GM19468 (cell line): Measurements from ENCODE around the gene KRT32.

ENCODE experiments used
- ATAC-seq: cut with Tn5 transposase; IDR thresholded peaks from one replicate; pipeline ENCODE4 v1.9.1; 2021; ENCODE audit warnings: mild to moderate bottlenecking, moderate library complexity, moderate number of reproducible peaks; ENCODE audit not compliant: unreplicated experiment; ENCODE audit errors: extremely low read depth

Gene KRT32

GRCh38 chr17:41494524-41494923 lies 27.3 kb upstream of the KRT32 start:
- ATAC-seq = no peak

GRCh38 chr17:41492771-41493170 lies 25.6 kb upstream of the KRT32 start:
- no peak for ATAC-seq

GRCh38 chr17:41492351-41492750 lies 25.2 kb upstream of the KRT32 start:
- no peak for ATAC-seq

- no peak for ATAC-seq
Measured at GRCh38 chr17:41491476-41491875, 24.3 kb upstream of the KRT32 start.

- no peak for ATAC-seq
Measured at GRCh38 chr17:41490000-41490990, 23.1 kb upstream of the KRT32 start.

- no peak for ATAC-seq
Measured at GRCh38 chr17:41489531-41489930, 22.3 kb upstream of the KRT32 start, which contains the start of gene KRT36. Gene KRT36 (minus strand): TSS chr17:41489910. CDS start chr17:41489864, 46 bp downstream.

GRCh38 chr17:41486809-41487530 lies 19.8 kb upstream of the KRT32 start:
- ATAC-seq = no peak

- no peak for ATAC-seq
Measured at GRCh38 chr17:41486316-41486715, 19.1 kb upstream of the KRT32 start.

- ATAC-seq = no peak
Measured at GRCh38 chr17:41484920-41485904, 18.0 kb upstream of the KRT32 start.

- ATAC-seq = no peak
Measured at GRCh38 chr17:41483991-41484826, 17.0 kb upstream of the KRT32 start.

- no peak for ATAC-seq
Measured at GRCh38 chr17:41483531-41483930, 16.3 kb upstream of the KRT32 start.

GRCh38 chr17:41481036-41481435 lies 13.8 kb upstream of the KRT32 start, which contains the start of gene KRT35:
Gene KRT35 (minus strand): TSS chr17:41481151. CDS start chr17:41481097, 54 bp downstream.
- no peak for ATAC-seq

GRCh38 chr17:41480581-41480980 lies 13.4 kb upstream of the KRT32 start:
- ATAC-seq = no peak

GRCh38 chr17:41480136-41480535 lies 12.9 kb upstream of the KRT32 start:
- ATAC-seq = no peak

GRCh38 chr17:41478237-41478636 lies 11.1 kb upstream of the KRT32 start:
- ATAC-seq = no peak

GRCh38 chr17:41476866-41477815 lies 10.0 kb upstream of the KRT32 start:
- ATAC-seq = no peak

GRCh38 chr17:41475421-41475820 lies 8.2 kb upstream of the KRT32 start:
- ATAC-seq = no peak

- no peak for ATAC-seq
Measured at GRCh38 chr17:41474863-41475262, 7.7 kb upstream of the KRT32 start.
